Astrocyte (in vitro differentiated cells and primary cell): ENCODE measurements around the gene ASPN. TPM values are rescaled to one million over a fixed set of nuclear protein-coding genes. Genes with fewer than 3 reads are reported as not detected.

Source experiments
- DNase-seq: peaks from one replicate; pipeline ENCODE4 v3.0.0-alpha.2; 2010; ENCODE audit warnings: low read depth
- FAIRE-seq: peaks from 2 replicates; lab custom pipeline; 2011; peaks lifted over from hg19 to GRCh38; lab: Jason Lieb, UNC
- H2AFZ ChIP-seq: 2 replicates; pipeline ENCODE4 v1.6.0; 2012; ENCODE audit warnings: low read depth, low read length, inconsistent platforms
- H3K27ac ChIP-seq: 2 replicates; pipeline ENCODE4 v1.5.1; 2011; ENCODE audit warnings: low read depth, low read length, inconsistent platforms
- H3K27me3 ChIP-seq: 2 replicates; pipeline ENCODE4 v1.6.0; 2011; ENCODE audit warnings: low read length, inconsistent platforms; ENCODE audit not compliant: insufficient read depth
- H3K36me3 ChIP-seq: 2 replicates; pipeline ENCODE4 v1.5.1; 2011; ENCODE audit warnings: low read length, inconsistent platforms; ENCODE audit not compliant: insufficient read depth
- H3K4me1 ChIP-seq: 2 replicates; pipeline ENCODE4 v1.5.1; 2011; ENCODE audit warnings: low read length, inconsistent platforms; ENCODE audit not compliant: insufficient read depth
- H3K4me2 ChIP-seq: 2 replicates; pipeline ENCODE4 v1.6.0; 2012; ENCODE audit warnings: low read length, inconsistent platforms
- H3K4me3 ChIP-seq: 2 replicates; pipeline ENCODE4 v1.5.1; 2011; ENCODE audit warnings: low read depth, mild to moderate bottlenecking, low read length, inconsistent platforms; ENCODE audit not compliant: insufficient read depth
- H3K79me2 ChIP-seq: 2 replicates; pipeline ENCODE4 v1.6.0; 2012; ENCODE audit warnings: mild to moderate bottlenecking, low read length, inconsistent platforms; ENCODE audit not compliant: insufficient read depth
- H3K9ac ChIP-seq: 2 replicates; pipeline ENCODE4 v1.6.0; 2012; ENCODE audit warnings: mild to moderate bottlenecking, low read length, inconsistent platforms
- H3K9me3 ChIP-seq: 2 replicates; pipeline ENCODE4 v1.5.1; 2012; ENCODE audit warnings: low read depth, mild to moderate bottlenecking, low read length, inconsistent platforms; ENCODE audit not compliant: insufficient read depth
- H4K20me1 ChIP-seq: 2 replicates; pipeline ENCODE4 v1.6.0; 2012; ENCODE audit warnings: low read length, inconsistent platforms; ENCODE audit not compliant: insufficient read depth
- H3K27ac Mint-ChIP-seq: one replicate; pipeline ENCODE4 v1.8.0; 2021; ENCODE audit warnings: mild to moderate bottlenecking, mixed read lengths; ENCODE audit not compliant: unreplicated experiment
- H3K27me3 Mint-ChIP-seq: one replicate; pipeline ENCODE4 v1.8.0; 2021; ENCODE audit warnings: low read depth, mixed read lengths; ENCODE audit not compliant: unreplicated experiment
- H3K36me3 Mint-ChIP-seq: one replicate; pipeline ENCODE4 v1.8.0; 2021; ENCODE audit warnings: low read depth, mixed read lengths; ENCODE audit not compliant: unreplicated experiment
- H3K4me1 Mint-ChIP-seq: one replicate; pipeline ENCODE4 v1.8.0; 2021; ENCODE audit warnings: low read depth, mixed read lengths; ENCODE audit not compliant: unreplicated experiment
- H3K4me3 Mint-ChIP-seq: one replicate; pipeline ENCODE4 v1.8.0; 2021; ENCODE audit warnings: mild to moderate bottlenecking, moderate library complexity, mixed read lengths; ENCODE audit not compliant: unreplicated experiment
- H3K9me3 Mint-ChIP-seq: one replicate; pipeline ENCODE4 v1.8.0; 2021; ENCODE audit warnings: mild to moderate bottlenecking, mixed read lengths; ENCODE audit not compliant: unreplicated experiment
- CTCF ChIP-seq: IDR thresholded peaks from 2 replicates; pipeline ENCODE4 v1.5.1; 2011; ENCODE audit warnings: low read depth, mild to moderate bottlenecking, inconsistent platforms, low read length, moderate library complexity; ENCODE audit not compliant: insufficient read depth
- EZH2 ChIP-seq: IDR thresholded peaks from 2 replicates; pipeline ENCODE4 v1.6.1; 2012; ENCODE audit warnings: mild to moderate bottlenecking, low read length, inconsistent platforms; ENCODE audit not compliant: insufficient read depth
- total RNA-seq: library from RNA; stranded (reverse); gene quantifications from 2 replicates; pipeline ENCODE4 v1.2.1, GENCODE V29; 2021

Gene ASPN
- total RNA-seq, 1 donor from 2014 or later, result not detected

DNA sequence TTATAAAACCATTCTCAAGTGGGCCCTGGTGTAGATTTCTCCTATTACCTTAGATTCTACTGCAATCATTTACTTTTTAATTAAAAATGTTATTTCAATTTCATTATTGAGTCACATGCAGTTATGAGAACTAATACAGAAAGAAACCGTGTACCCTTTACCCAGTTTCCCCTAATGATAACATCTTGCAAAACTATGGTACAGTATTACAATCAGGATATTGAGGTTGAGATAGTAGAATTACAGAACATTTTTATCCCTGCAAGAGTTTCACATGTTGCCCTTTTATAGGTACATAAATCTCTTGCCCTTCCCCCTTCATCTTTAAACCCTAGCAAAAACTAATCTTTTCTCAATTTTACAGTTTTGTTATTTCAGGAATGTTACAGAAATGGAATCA lies 47.0 kb downstream of the ASPN start:
- Histone ChIP-seq H3K79me2 (no peaks in the 10 kb centered on the region), H3K4me1 (peaks cover 8% of the 10 kb centered on the region), H3K4me3 (no peak overlapping the region), H3K9ac (no peak overlapping the region), H3K36me3 (no peaks in the 10 kb centered on the region), H3K27ac (no peak overlapping the region), H4K20me1 (no peaks in the 10 kb centered on the region), H3K27me3 (no peaks in the 10 kb centered on the region), H3K4me2 (no peak overlapping the region), H2AFZ (no peak overlapping the region), H3K9me3 (no peaks in the 10 kb centered on the region)
- Mint-ChIP-seq H3K4me3 (no peak overlapping the region), H3K4me1 (peaks cover 6% of the 10 kb centered on the region), H3K9me3 (no peaks in the 10 kb centered on the region), H3K27ac (no peak overlapping the region), H3K27me3 (no peaks in the 10 kb centered on the region), H3K36me3 (no peaks in the 10 kb centered on the region)
- DNase-seq, result no peak
- no peak for TF ChIP-seq EZH2
- no peak for TF ChIP-seq CTCF
- FAIRE-seq, result no peak

DNA sequence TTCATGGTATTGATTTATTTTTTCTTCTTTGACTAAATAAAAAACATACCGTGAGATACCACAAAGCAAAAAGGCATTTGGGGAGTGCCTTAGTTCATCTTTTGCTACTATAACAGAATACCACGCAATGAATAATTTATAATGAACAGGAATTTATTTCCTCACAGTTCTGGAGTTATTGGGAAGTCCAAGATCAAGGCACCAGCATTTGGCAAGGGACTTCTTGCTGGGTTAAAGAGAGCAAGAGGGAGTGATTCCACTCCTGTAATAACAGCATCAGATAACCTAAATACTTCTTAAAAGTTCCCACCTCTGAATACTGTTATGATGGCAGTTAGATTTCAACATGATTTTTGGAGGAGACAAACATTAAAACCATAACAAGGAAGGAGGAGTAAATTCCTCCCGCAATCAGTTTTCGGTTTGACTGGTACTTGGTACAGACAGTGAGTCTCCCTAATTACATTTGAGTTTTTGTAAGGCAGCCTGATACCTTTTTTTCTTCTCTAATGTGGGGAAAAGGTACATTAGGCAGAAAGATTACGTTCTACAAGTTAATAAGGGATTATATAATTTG lies 49.2 kb downstream of the ASPN start:
- FAIRE-seq (no peak), DNase-seq (no peak)
- Histone ChIP-seq H3K79me2 (no peaks in the 10 kb centered on the region), H3K27ac (no peak overlapping the region), H3K27me3 (no peaks in the 10 kb centered on the region), H4K20me1 (no peaks in the 10 kb centered on the region), H3K36me3 (no peaks in the 10 kb centered on the region), H3K4me2 (no peak overlapping the region), H3K4me3 (no peak overlapping the region), H2AFZ (no peak overlapping the region), H3K9me3 (no peaks in the 10 kb centered on the region), H3K4me1 (no peaks in the 10 kb centered on the region), H3K9ac (no peak overlapping the region)
- Mint-ChIP-seq H3K4me3 (no peak overlapping the region), H3K27ac (no peak overlapping the region), H3K9me3 (no peaks in the 10 kb centered on the region), H3K27me3 (no peaks in the 10 kb centered on the region), H3K4me1 (no peaks in the 10 kb centered on the region), H3K36me3 (no peaks in the 10 kb centered on the region)
- TF ChIP-seq CTCF (no peak), EZH2 (no peak)

DNA sequence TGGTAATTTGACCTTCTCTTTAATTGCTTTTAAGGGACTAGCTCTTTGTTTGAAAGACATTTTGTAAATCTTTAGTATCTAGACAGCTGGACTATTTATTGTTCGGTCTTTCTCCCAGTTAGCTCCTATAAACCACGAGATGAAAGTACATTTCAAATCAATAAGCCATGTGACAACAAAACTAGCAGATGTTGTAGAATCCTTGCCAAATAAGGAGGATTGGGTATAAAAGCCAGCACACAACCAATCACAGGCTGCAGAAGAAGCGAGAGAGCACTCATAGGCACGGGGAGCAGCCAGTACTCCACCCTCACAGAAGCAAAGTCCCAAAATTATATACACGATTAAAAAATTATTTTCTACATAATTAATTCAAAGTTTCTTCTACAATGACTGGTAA lies 50.0 kb downstream of the ASPN start:
- Histone ChIP-seq H2AFZ (no peak overlapping the region), H3K9me3 (no peaks in the 10 kb centered on the region), H3K27me3 (no peaks in the 10 kb centered on the region), H3K4me2 (no peak overlapping the region), H3K79me2 (no peaks in the 10 kb centered on the region), H4K20me1 (no peaks in the 10 kb centered on the region), H3K4me3 (no peak overlapping the region), H3K9ac (no peak overlapping the region), H3K4me1 (no peaks in the 10 kb centered on the region), H3K27ac (no peak overlapping the region), H3K36me3 (no peaks in the 10 kb centered on the region)
- no peak for DNase-seq
- H3K27ac Mint-ChIP-seq, result no peak overlapping the region
- H3K9me3 Mint-ChIP-seq, result no peaks in the 10 kb centered on the region
- H3K27me3 Mint-ChIP-seq, result no peaks in the 10 kb centered on the region
- H3K4me3 Mint-ChIP-seq, result no peak overlapping the region
- H3K36me3 Mint-ChIP-seq, result no peaks in the 10 kb centered on the region
- H3K4me1 Mint-ChIP-seq, result no peaks in the 10 kb centered on the region
- FAIRE-seq, result no peak
- TF ChIP-seq CTCF (no peak), EZH2 (no peak)
